Right kidney (tissue), 1 donor: ENCODE data around the gene HOXD10.
A peak's percentile ranks its signal among the peaks of the same experiment; 100 is the strongest.

Source experiments
- DNase-seq: peaks from one replicate; pipeline ENCODE4 v3.0.0-alpha.2; 2016

The HOXD10 gene

GRCh38 chr2:176121190-176122051, 4.8 kb downstream of the HOXD10 start:
- peak; percentile 93 for DNase-seq

DNA sequence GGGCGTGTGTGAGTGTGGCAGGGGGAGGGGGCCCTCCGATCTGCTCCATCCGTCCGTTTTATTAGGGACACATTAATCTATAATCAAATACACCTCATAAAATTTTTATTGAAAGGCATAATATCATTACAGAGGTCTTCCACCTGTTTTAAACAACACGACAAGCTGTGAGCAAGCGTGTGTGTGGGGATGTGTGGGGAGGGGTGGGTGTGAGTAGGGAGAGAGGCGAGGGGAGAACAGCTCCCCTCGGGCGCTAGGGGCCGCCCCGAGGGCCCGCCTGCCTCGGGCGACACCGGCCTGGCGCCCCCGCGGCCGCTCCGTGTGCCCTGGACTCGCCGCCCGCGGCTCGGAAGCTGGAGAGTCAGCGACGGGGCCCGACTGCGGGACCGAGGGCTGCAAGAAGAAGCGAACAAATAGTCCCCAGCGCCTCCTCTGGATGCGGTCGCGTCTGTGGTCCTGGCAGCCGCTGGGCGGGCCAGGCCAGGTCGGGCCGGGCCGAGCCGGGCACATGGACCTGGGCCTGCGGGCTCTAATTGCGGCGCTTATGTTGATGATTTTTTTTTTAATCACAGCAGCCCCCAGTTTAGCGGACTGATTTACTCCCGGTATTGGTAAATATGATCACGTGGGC, 5.6 kb downstream of the HOXD10 start:
- peak; percentile 97 for DNase-seq

- peak; percentile 88 for DNase-seq
Measured at GRCh38 chr2:176122683-176123410, 6.3 kb downstream of the HOXD10 start, which contains the start of gene HOXD9. Gene HOXD9 (plus strand): TSS chr2:176122719. CDS start chr2:176122769, 50 bp downstream.

- no peak for DNase-seq
Measured at GRCh38 chr2:176123411-176124109, 7.0 kb downstream of the HOXD10 start.

DNA sequence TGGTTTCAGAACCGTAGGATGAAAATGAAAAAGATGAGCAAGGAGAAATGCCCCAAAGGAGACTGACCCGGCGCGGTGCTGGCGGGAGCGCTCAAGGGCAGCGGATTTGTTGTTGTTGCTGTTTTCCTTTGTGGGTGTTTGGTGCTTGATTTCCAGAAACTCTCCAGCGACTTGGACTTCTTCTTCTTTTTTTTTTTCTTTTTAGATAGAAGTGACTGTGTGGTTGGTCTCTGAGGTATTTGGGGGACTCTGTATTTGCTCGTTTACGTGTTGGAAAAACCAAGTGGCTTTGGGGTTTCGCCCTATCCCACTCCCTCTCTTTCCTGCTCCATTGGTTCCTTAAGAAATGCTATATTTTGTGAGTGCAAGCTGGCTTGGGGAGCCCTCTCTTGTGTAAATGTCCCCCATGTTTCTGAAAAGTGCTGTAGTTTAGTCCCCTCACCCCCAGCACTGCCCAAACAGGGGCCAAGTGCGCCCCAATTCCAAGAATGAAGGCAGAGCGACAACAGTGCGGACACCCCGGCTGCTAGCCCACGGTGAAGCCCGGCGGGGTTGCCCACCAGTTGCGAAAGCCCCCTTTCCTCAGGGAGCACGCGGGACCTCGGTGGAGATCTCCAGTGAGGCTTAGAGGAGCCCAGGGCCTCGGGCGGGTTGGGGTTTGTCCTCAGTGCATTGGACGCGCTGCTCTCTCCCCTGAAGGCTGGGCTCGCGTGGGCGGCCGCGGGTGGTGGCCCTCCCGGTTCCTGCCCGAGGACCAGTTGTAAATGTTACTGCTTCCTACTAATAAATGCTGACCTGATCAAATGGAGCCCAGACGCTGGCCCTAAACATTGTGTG, 7.8 kb downstream of the HOXD10 start:
- DNase-seq: peak; percentile 83

DNA sequence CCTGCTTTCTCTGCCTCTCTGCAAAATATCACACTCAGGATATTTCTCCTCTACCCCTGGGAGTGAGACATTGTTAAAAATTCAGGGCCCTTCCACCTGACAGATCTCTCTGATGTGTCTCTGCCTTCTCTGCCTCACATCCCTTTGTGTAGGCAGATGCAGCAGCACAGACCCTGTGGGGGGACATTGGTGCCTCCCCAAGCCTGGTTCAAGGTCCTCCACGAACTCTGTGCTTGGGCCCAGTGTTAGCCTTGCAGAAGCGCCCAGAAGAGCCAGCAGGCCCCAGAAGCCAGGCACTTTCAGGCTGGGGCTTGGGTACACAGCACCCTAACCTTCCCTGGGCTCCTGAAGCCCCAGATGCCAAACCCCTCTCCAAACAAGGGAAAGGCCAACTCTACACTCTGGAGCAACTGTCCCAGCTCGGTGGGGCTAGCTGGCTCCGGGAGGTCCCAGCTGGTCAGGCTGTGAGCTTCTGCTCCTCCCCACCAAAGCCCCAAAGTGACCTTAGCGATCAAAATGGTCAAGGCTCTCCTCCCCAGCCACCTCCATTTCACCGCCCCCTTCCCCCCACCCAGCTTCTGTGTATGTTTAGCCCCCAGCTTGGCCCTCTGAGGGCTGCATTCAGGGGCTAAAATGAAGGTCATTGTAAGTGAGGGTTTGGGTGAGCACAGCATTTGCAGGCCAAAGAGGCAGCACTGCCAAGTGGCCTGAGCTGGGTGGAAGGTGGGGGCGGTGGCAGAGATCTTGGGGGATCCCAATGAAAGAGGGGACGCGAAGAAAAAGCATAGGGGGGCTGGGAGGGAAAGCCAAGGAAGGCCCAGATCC, 8.6 kb downstream of the HOXD10 start:
- DNase-seq: peak; percentile 82

DNA sequence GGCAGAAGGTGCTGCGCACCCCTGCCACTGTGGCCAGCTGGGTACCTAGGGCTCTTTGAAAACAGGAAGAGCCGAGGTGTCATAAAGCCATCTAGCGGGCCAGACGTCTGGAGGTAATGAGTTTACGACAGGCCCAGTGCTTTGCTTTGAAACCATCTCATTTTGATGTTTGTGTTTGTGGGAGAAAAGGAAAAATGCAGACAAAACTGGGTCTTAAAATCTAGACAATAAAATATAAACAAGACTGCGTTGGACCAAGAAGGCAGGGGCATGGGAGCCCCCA, 9.1 kb downstream of the HOXD10 start:
- peak; percentile 68 for DNase-seq

GRCh38 chr2:176126929-176127773, 10.6 kb downstream of the HOXD10 start:
- DNase-seq: no peak

- no peak for DNase-seq
Measured at GRCh38 chr2:176127774-176128072, 11.1 kb downstream of the HOXD10 start.

- no peak for DNase-seq
Measured at GRCh38 chr2:176128172-176128981, 11.8 kb downstream of the HOXD10 start.

DNA sequence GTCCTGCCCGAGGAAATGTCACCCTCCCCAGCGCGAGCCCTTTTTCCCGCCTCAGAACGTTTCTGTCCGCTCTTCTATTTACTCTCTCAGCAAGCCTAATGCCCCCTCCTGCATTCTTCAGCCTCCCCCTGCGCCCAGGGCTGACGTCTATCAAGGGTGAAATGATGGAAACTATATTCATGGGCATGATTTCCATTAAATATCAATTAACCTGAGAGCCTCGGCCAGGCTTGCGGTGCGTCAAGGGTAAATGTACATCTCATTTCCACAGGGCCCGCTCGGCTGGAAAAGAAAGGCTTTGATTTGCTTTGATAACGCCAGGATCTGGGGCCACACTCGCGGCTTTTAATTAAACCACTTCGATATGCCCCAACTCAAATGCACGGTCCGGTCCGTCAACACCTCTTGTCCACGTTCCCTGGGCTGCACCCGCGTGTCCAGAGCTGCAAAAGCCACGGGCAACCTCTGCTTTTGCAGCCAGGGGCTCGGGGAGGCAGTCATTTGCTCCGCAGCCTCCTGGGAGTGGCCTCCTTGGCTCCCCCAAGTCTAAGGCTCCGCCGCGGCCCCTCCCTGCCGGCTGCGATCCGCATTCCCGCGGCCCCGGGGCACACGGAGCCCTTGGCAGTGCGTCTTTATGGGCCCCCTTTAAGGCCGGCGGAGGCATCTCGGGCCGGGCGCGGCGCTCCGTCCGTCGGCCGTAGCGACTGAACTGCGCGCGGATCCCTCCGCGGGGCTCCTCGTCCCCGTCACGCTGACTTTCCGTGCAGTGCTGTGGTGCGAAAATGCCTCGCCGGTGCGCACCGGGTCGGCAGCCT, 12.6 kb downstream of the HOXD10 start, which contains the start of gene HOXD8:
HOXD8 (plus strand) TSS at position 724 of the 815 bp plus-strand sequence. CDS start 662 bp downstream, outside the sequence.
- DNase-seq: peak; percentile 92

GRCh38 chr2:176129813-176130146, 13.2 kb downstream of the HOXD10 start:
- peak; percentile 75 for DNase-seq

DNA sequence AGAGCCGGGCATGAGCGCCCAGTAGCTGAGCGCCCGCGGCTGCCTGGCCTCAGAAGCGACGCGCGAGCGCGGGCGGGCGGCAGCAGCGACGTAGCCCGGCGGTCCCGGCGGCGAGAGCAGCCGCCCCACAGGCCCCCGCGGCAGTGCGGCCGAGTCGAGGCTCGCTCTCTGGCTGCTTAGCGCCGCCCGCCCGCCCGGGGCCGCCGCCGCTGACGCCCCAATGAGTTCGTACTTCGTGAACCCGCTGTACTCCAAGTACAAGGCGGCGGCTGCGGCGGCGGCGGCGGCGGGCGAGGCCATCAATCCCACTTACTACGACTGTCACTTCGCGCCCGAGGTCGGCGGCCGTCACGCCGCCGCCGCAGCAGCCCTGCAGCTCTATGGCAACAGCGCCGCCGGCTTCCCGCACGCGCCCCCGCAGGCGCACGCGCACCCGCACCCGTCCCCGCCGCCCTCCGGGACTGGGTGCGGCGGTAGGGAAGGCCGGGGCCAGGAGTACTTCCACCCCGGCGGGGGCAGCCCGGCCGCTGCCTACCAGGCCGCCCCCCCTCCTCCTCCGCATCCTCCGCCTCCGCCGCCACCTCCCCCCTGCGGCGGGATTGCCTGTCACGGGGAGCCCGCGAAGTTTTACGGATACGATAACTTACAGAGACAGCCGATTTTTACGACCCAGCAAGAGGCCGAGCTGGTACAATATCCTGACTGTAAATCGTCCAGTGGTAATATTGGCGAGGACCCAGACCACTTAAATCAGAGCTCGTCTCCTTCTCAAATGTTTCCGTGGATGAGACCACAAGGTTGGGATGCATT, 13.8 kb downstream of the HOXD10 start:
- DNase-seq: no peak

GRCh38 chr2:176130957-176131847, 14.6 kb downstream of the HOXD10 start:
- no peak for DNase-seq

GRCh38 chr2:176131848-176132158, 15.2 kb downstream of the HOXD10 start:
- no peak for DNase-seq
